Stimulated activated naive CD4-positive, alpha-beta T cell (primary cell): Measurements from ENCODE around the gene THADA.
"Not testable (repeated sequence)": the region's sequence is repeated elsewhere in the genome, so short reads cannot be mapped to it uniquely, and the experiment has no call there.

Experiments used
- DNase-seq, 6 experiments: peaks; one replicate each; lab custom pipeline; 2025; lab: John Stamatoyannopoulos, UW

The THADA gene

GRCh38 chr2:43389581-43390466, 206.0 kb downstream of the THADA start:
- DNase-seq = no peak

GRCh38 chr2:43388371-43388770, 207.5 kb downstream of the THADA start:
- no peak for DNase-seq

GRCh38 chr2:43387092-43388062, 208.5 kb downstream of the THADA start:
- no peak for DNase-seq

GRCh38 chr2:43386679-43387078, 209.2 kb downstream of the THADA start:
- not testable (repeated sequence) for DNase-seq

- no peak for DNase-seq
These were observed 211.7 kb downstream of the THADA start for GRCh38 chr2:43384143-43384542.

GRCh38 chr2:43383533-43383932, 212.3 kb downstream of the THADA start:
- no peak for DNase-seq

GRCh38 chr2:43379494-43379893, 216.3 kb downstream of the THADA start:
- DNase-seq = no peak

- DNase-seq = no peak
These were observed 218.5 kb downstream of the THADA start for GRCh38 chr2:43377327-43377726.

- no peak for DNase-seq
These were observed 219.2 kb downstream of the THADA start for GRCh38 chr2:43376523-43377198.

- DNase-seq = no peak
These were observed 219.9 kb downstream of the THADA start for GRCh38 chr2:43375746-43376522.

GRCh38 chr2:43372416-43373081, 223.3 kb downstream of the THADA start:
- no peak for DNase-seq

- no peak for DNase-seq
These were observed 225.1 kb downstream of the THADA start for GRCh38 chr2:43370705-43371104.

GRCh38 chr2:43370146-43370545, 225.7 kb downstream of the THADA start:
- no peak for DNase-seq

- no peak for DNase-seq
These were observed 227.1 kb downstream of the THADA start for GRCh38 chr2:43368483-43369385.

- no peak for DNase-seq
These were observed 228.6 kb downstream of the THADA start for GRCh38 chr2:43367012-43367782.

GRCh38 chr2:43363120-43363519, 232.7 kb downstream of the THADA start:
- no peak for DNase-seq

- no peak for DNase-seq
These were observed 234.6 kb downstream of the THADA start for GRCh38 chr2:43361286-43361685.

GRCh38 chr2:43360137-43360536, 235.7 kb downstream of the THADA start:
- DNase-seq = no peak
